A673 (cell line): ENCODE results near the gene HOXA5. TPM values are rescaled to one million over a fixed set of nuclear protein-coding genes. Genes with fewer than 3 reads are reported as not detected.

Source experiments
- BruUV-seq: library from RNA; stranded (reverse); fragments of 400-500 nt; replicated peaks from 2 replicates; lab custom pipeline; 2021; lab: Mats Ljungman, UMichigan
- CTCF ChIA-PET: fragments of 300-600 bp; sonication (Branson Sonifier 250); formaldehyde crosslinking; loops from one replicate; lab custom pipeline; 2022; ENCODE audit warnings: antibody characterized with exemption; lab: Charles Lee
- POLR2A ChIA-PET: fragments of 300-600 bp; sonication (Branson Sonifier 250); formaldehyde crosslinking; loops from one replicate; lab custom pipeline; 2022; ENCODE audit warnings: antibody characterized with exemption; ENCODE audit not compliant: low non-redundant PET; lab: Charles Lee
- DNase-seq: peaks from one replicate; pipeline ENCODE4 v3.0.0-alpha.2; 2015; ENCODE audit warnings: low spot score
- H3K27ac ChIP-seq: fragments of 200-600 bp; sonication (generic); 2 replicates; pipeline ENCODE4 v1.5.1; 2016; ENCODE audit warnings: mixed run types, low read depth, mild to moderate bottlenecking, mixed read lengths, antibody characterized with exemption, low read length; ENCODE audit not compliant: poor library complexity, severe bottlenecking
- H3K27me3 ChIP-seq: fragments of 200-600 bp; sonication (generic); replicated peaks from 2 replicates; pipeline ENCODE4 v1.6.1; 2017; ENCODE audit warnings: mixed run types, low read depth, mild to moderate bottlenecking, mixed read lengths, antibody characterized with exemption, low read length; ENCODE audit not compliant: insufficient read depth, poor library complexity
- H3K36me3 ChIP-seq: fragments of 200-600 bp; sonication (generic); 2 replicates; pipeline ENCODE4 v1.6.1; 2016; ENCODE audit warnings: mixed run types, mild to moderate bottlenecking, mixed read lengths, antibody characterized with exemption, low read length; ENCODE audit not compliant: insufficient read depth, poor library complexity, severe bottlenecking
- H3K4me1 ChIP-seq: fragments of 200-600 bp; sonication (generic); 2 replicates; pipeline ENCODE4 v1.6.1; 2017; ENCODE audit warnings: mixed run types, mild to moderate bottlenecking, mixed read lengths, antibody characterized with exemption, low read length; ENCODE audit not compliant: insufficient read depth, poor library complexity, severe bottlenecking
- H3K4me3 ChIP-seq: fragments of 200-600 bp; sonication (generic); 2 replicates; pipeline ENCODE4 v1.5.1; 2016; ENCODE audit warnings: low read depth, mixed run types, mild to moderate bottlenecking, mixed read lengths, low read length; ENCODE audit not compliant: poor library complexity, severe bottlenecking
- H3K9me3 ChIP-seq: fragments of 200-600 bp; sonication (generic); 2 replicates; pipeline ENCODE4 v1.6.1; 2016; ENCODE audit warnings: mixed run types, low read depth, mild to moderate bottlenecking, mixed read lengths, antibody characterized with exemption, low read length; ENCODE audit not compliant: poor library complexity, severe bottlenecking
- EZH2 ChIP-seq: fragments of 200-600 bp; sonication (generic); IDR thresholded peaks from 2 replicates; pipeline ENCODE4 v1.6.1; 2017; ENCODE audit warnings: borderline replicate concordance, low read depth, mild to moderate bottlenecking, mixed read lengths, antibody characterized with exemption, low read length; ENCODE audit not compliant: poor library complexity, severe bottlenecking
- intact Hi-C: fragments of 100-400 bp; cut with micrococcal nuclease; formaldehyde crosslinking; loops from one replicate; pipeline ENCODE4 v1.10.0; 2022; ENCODE audit not compliant: unreplicated experiment
- total RNA-seq: library from RNA; stranded (reverse); gene quantifications from 2 replicates; pipeline ENCODE4 v1.2.3, GENCODE V29; 2021
- TF ChIP-seq, protein P1 (sequence below): fragments of 300-800, 200-600 bp; sonication (generic); conservative IDR thresholded peaks from 2 replicates; pipeline ENCODE4 v1.5.1; 2017; ENCODE audit warnings: low read depth, mild to moderate bottlenecking, antibody characterized with exemption, low read length, moderate library complexity, mixed read lengths

HOXA5 gene
- total RNA-seq, 1 experiment from 2014 or later, result not detected

GRCh38 chr7:27149842-27150567 is 6.5 kb upstream of the HOXA5 start:
- CTCF ChIA-PET, result interaction anchor here (0.6 to 1.7 kb wide), 3 partner anchors 11 to 783 kb away, joined by 4 to 5 read pairs (median 4); no protein-coding TSS in a partner anchor
- H3K27me3 ChIP-seq, result peaks cover 94% of the 10 kb centered on the region
- peaks cover 6% of the 10 kb centered on the region for H3K4me1 ChIP-seq
- BruUV-seq, result no TSS peak
- no peak for TF ChIP-seq EZH2
- H3K4me3 ChIP-seq, result no peak overlapping the region
- no peaks in the 10 kb centered on the region for H3K36me3 ChIP-seq
- no peaks in the 10 kb centered on the region for H3K9me3 ChIP-seq
- no peak overlapping the region for H3K27ac ChIP-seq
- POLR2A ChIA-PET, result no interaction called here
- no peak for DNase-seq
- intact Hi-C loops, result no loop called here

DNA sequence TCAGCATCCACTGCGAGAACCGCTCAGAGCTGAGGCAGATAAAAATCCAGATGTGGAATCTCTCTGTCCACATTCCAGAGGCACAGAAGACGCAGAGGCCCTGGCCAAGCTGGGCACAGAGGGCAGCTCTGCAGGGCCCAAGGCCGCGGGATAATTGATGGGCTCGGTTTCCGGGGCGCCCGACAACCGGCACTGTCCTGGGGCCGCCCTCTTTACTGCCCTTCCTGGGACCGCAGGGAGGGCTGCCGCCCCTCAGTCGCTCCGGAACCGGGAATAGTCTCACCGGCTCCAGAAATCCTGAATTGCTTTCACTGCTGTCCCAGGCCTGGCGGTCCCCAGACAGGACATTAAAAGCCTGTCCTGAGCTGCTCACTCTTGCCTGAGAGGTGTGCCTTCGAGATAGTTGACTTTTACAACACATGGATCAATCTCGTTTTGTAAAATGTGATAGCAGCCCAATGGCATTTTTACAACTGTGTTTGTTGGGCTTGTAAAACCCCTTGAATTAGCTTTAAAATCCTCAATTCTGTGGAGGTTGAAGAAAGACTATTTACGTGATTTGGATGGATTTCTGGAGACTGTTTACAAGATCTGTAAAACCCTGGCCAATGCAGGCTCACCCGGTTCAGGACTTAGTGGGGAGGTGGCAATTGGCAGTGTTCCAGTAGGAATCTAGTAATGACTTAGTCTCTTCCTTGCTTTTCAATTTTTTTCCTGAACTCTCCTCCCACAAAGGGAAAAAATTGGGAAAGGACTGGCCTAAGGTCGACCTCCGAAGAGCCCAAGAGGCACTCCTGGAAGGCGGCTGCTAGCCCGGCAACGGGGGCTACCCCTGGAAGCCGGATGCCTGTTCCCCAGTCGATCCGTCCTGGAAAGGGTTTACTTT is 5.5 kb upstream of the HOXA5 start:
- TF ChIP-seq, protein P1, sequence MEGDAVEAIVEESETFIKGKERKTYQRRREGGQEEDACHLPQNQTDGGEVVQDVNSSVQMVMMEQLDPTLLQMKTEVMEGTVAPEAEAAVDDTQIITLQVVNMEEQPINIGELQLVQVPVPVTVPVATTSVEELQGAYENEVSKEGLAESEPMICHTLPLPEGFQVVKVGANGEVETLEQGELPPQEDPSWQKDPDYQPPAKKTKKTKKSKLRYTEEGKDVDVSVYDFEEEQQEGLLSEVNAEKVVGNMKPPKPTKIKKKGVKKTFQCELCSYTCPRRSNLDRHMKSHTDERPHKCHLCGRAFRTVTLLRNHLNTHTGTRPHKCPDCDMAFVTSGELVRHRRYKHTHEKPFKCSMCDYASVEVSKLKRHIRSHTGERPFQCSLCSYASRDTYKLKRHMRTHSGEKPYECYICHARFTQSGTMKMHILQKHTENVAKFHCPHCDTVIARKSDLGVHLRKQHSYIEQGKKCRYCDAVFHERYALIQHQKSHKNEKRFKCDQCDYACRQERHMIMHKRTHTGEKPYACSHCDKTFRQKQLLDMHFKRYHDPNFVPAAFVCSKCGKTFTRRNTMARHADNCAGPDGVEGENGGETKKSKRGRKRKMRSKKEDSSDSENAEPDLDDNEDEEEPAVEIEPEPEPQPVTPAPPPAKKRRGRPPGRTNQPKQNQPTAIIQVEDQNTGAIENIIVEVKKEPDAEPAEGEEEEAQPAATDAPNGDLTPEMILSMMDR, result no peak
- no peak for TF ChIP-seq EZH2
- H3K27ac ChIP-seq, result no peak overlapping the region
- peaks cover 94% of the 10 kb centered on the region for H3K27me3 ChIP-seq
- no peak for DNase-seq
- no peaks in the 10 kb centered on the region for H3K36me3 ChIP-seq
- intact Hi-C loops, result no loop called here
- no peak overlapping the region for H3K4me3 ChIP-seq
- BruUV-seq, result no TSS peak
- H3K9me3 ChIP-seq, result no peaks in the 10 kb centered on the region
- ChIA-PET CTCF (interaction anchor here (0.6 kb wide), 2 partner anchors 114 to 784 kb away, joined by 4 read pairs; no protein-coding TSS in a partner anchor), POLR2A (no interaction called here)
- peaks cover 6% of the 10 kb centered on the region for H3K4me1 ChIP-seq

DNA sequence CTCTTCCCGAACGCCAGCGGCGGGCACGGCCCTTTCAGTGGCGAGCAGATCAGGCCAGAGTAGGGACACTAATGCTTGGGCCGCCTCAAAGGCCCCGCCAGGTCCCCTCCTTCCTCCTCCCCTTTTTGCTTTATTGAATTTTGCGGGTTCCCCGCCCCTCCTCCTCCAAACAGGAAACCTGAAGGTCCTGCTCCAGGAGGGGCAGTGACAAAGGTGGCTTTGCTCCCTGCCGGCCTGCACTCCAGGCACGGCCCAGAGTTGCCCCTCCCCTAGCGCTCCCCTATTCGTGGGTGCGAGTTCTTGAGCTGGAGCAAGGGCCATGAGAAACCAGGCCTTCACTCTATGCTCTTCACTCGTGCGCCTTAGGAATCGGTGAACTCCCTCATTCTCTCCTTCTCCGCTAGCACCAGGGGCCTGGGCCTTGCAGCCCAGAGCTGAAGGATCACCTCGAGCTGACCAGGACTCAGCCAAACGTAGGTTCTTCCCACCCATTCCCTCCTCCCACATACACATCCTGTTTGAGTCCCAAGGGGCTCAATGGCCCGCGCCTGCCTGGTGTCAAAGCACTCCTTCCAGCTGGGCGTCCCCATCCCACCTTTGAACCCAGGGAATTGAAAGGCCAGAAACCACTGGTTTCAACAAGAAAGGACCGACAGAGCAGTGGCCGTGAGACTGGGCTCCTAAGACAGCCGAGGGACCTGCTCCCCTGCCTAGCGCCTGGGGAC is 4.7 kb upstream of the HOXA5 start:
- no peak for DNase-seq
- intact Hi-C loops, result no loop called here
- ChIA-PET POLR2A (no interaction called here), CTCF (no interaction called here)
- Histone ChIP-seq H3K36me3 (no peaks in the 10 kb centered on the region), H3K9me3 (no peaks in the 10 kb centered on the region), H3K27me3 (peaks cover 94% of the 10 kb centered on the region), H3K4me1 (peaks cover 13% of the 10 kb centered on the region), H3K4me3 (peak overlapping the region; percentile 24), H3K27ac (no peak overlapping the region)
- no TSS peak for BruUV-seq
- TF ChIP-seq EZH2, result peak; percentile 48
- TF ChIP-seq, protein P1, result no peak
